Measurements from ENCODE around the gene TDRD6.
A peak's percentile ranks its signal among the peaks of the same experiment; 100 is the strongest.

The TDRD6 gene

DNA sequence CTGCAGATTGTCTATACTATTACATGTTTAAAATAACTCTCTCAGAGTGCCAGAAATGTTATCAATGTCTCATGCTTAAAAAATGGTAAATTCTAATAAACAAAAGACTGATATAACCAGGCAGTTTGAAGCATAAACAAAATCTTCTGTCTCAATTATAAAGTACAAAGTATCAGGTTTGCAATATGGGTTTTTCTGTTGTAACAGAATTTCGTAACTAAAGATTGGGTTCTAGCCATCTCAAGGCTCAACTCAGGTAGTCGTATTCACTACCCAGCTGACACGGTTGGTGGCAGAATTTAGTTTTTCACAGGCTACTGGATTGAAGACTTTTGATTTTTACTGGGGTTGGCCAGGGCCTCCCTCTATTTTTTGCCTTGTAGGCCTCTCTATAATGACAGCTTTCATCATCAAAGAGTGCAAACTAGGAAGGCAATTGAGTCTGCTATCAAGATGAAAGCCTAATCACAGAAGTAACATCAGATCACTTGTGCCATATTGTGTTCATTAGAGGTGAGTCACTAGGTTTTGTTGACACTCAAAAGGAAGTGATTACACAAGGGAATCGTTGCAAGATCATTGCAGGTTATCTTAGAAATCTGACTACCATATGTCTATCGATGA is 38.7 kb upstream of the TDRD6 start (continued):
- TF ChIP-seq ZNF571 (tag by site-specific recombination; IDR thresholded peaks at IDR 0.05) (no peak), ZNF140 (tag by site-specific recombination; IDR thresholded peaks at IDR 0.05) (no peak), ZNF843 (tag by site-specific recombination; IDR thresholded peaks at IDR 0.05) (no peak), ZNF324 (tag by site-specific recombination; IDR thresholded peaks at IDR 0.05) (no peak), ZNF664 (tag by site-specific recombination; IDR thresholded peaks at IDR 0.05) (no peak), ZNF654 (tag by site-specific recombination; IDR thresholded peaks at IDR 0.05; ENCODE audit: low read depth) (no peak)

DNA sequence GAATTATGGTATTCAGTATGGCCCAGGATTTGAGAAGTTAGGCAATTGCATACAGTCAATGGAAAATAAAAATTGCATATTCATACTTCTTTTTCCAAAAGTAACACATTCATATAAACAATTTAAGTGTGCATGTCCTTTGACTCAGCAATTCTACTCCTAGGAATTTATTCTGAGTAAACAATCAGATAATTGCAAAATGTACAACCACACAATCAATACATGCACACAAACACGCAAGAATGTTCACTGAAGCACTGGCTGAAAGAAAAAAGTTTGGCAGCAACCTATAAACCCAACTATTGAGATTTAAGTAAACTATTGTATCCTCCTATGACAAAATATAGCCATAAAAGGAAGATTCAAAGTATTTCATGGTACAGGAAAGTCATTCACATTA is 36.7 kb upstream of the TDRD6 start:
- no peak overlapping the region for H3K27ac ChIP-seq (ENCODE audit: extremely low read depth, low read depth, low read length)
- no peaks in the 10 kb centered on the region for H3K9me3 ChIP-seq (ENCODE audit: control insufficient read depth, insufficient read depth, low read depth, low read length)
- H3K4me1 ChIP-seq (ENCODE audit: control insufficient read depth, insufficient read depth, low read length), result peaks cover 17% of the 10 kb centered on the region; the same call in 1 of the 2 replicates
- ChIA-PET POLR2A (no interaction called here), CTCF (no interaction called here)
- TF ChIP-seq, protein P1, sequence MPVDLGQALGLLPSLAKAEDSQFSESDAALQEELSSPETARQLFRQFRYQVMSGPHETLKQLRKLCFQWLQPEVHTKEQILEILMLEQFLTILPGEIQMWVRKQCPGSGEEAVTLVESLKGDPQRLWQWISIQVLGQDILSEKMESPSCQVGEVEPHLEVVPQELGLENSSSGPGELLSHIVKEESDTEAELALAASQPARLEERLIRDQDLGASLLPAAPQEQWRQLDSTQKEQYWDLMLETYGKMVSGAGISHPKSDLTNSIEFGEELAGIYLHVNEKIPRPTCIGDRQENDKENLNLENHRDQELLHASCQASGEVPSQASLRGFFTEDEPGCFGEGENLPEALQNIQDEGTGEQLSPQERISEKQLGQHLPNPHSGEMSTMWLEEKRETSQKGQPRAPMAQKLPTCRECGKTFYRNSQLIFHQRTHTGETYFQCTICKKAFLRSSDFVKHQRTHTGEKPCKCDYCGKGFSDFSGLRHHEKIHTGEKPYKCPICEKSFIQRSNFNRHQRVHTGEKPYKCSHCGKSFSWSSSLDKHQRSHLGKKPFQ (tag by site-specific recombination; IDR thresholded peaks at IDR 0.05), result no peak
- no peak for TF ChIP-seq ZNF169 (tag by site-specific recombination; IDR thresholded peaks at IDR 0.05)
- TF ChIP-seq, protein P2, sequence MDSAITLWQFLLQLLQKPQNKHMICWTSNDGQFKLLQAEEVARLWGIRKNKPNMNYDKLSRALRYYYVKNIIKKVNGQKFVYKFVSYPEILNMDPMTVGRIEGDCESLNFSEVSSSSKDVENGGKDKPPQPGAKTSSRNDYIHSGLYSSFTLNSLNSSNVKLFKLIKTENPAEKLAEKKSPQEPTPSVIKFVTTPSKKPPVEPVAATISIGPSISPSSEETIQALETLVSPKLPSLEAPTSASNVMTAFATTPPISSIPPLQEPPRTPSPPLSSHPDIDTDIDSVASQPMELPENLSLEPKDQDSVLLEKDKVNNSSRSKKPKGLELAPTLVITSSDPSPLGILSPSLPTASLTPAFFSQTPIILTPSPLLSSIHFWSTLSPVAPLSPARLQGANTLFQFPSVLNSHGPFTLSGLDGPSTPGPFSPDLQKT (IDR thresholded peaks at IDR 0.05; ENCODE audit: borderline replicate concordance, low read depth, low read length), result no peak
- peak; percentile 62; the same call in 1 of the 2 replicates for TF ChIP-seq ZNF664 (tag by site-specific recombination; IDR thresholded peaks at IDR 0.05)
- TF ChIP-seq, protein P3, sequence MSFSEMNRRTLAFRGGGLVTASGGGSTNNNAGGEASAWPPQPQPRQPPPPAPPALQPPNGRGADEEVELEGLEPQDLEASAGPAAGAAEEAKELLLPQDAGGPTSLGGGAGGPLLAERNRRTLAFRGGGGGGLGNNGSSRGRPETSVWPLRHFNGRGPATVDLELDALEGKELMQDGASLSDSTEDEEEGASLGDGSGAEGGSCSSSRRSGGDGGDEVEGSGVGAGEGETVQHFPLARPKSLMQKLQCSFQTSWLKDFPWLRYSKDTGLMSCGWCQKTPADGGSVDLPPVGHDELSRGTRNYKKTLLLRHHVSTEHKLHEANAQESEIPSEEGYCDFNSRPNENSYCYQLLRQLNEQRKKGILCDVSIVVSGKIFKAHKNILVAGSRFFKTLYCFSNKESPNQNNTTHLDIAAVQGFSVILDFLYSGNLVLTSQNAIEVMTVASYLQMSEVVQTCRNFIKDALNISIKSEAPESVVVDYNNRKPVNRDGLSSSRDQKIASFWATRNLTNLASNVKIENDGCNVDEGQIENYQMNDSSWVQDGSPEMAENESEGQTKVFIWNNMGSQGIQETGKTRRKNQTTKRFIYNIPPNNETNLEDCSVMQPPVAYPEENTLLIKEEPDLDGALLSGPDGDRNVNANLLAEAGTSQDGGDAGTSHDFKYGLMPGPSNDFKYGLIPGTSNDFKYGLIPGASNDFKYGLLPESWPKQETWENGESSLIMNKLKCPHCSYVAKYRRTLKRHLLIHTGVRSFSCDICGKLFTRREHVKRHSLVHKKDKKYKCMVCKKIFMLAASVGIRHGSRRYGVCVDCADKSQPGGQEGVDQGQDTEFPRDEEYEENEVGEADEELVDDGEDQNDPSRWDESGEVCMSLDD (tag by site-specific recombination; IDR thresholded peaks at IDR 0.05), result no peak
- TF ChIP-seq, protein P4, sequence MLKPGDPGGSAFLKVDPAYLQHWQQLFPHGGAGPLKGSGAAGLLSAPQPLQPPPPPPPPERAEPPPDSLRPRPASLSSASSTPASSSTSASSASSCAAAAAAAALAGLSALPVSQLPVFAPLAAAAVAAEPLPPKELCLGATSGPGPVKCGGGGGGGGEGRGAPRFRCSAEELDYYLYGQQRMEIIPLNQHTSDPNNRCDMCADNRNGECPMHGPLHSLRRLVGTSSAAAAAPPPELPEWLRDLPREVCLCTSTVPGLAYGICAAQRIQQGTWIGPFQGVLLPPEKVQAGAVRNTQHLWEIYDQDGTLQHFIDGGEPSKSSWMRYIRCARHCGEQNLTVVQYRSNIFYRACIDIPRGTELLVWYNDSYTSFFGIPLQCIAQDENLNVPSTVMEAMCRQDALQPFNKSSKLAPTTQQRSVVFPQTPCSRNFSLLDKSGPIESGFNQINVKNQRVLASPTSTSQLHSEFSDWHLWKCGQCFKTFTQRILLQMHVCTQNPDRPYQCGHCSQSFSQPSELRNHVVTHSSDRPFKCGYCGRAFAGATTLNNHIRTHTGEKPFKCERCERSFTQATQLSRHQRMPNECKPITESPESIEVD (tag by site-specific recombination; IDR thresholded peaks at IDR 0.05), result peak; percentile 45; the same call in 1 of the 2 replicates
- TF ChIP-seq, protein P5, sequence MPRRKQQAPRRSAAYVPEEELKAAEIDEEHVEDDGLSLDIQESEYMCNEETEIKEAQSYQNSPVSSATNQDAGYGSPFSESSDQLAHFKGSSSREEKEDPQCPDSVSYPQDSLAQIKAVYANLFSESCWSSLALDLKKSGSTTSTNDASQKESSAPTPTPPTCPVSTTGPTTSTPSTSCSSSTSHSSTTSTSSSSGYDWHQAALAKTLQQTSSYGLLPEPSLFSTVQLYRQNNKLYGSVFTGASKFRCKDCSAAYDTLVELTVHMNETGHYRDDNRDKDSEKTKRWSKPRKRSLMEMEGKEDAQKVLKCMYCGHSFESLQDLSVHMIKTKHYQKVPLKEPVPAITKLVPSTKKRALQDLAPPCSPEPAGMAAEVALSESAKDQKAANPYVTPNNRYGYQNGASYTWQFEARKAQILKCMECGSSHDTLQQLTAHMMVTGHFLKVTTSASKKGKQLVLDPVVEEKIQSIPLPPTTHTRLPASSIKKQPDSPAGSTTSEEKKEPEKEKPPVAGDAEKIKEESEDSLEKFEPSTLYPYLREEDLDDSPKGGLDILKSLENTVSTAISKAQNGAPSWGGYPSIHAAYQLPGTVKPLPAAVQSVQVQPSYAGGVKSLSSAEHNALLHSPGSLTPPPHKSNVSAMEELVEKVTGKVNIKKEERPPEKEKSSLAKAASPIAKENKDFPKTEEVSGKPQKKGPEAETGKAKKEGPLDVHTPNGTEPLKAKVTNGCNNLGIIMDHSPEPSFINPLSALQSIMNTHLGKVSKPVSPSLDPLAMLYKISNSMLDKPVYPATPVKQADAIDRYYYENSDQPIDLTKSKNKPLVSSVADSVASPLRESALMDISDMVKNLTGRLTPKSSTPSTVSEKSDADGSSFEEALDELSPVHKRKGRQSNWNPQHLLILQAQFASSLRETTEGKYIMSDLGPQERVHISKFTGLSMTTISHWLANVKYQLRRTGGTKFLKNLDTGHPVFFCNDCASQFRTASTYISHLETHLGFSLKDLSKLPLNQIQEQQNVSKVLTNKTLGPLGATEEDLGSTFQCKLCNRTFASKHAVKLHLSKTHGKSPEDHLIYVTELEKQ (tag by site-specific recombination; IDR thresholded peaks at IDR 0.05; ENCODE audit: borderline replicate concordance), result no peak
- no peak for TF ChIP-seq ZNF16 (tag by site-specific recombination; IDR thresholded peaks at IDR 0.05; ENCODE audit: low read depth)
- TF ChIP-seq SETDB1 (IDR thresholded peaks at IDR 0.05; ENCODE audit: insufficient read length, low read length), result no peak
- peak; percentile 43; the same call in 1 of the 2 replicates for TF ChIP-seq ZBTB21 (tag by site-specific recombination; IDR thresholded peaks at IDR 0.05)
- no peak for TF ChIP-seq ZEB2 (tag by site-specific recombination; IDR thresholded peaks at IDR 0.05)
- H3K4me3 ChIP-seq (ENCODE audit: low read depth, low read length), result peak overlapping the region; percentile 78
- H3K36me3 ChIP-seq (ENCODE audit: control insufficient read depth in 2 of 2, insufficient read depth in 1 of 2, low read length in 2 of 2), result peaks cover 0 to under 1% of the 10 kb centered on the region in 2 experiments; a peak in 1 of 3 replicates

Measured in HEK293 (cell line).